NCI-H2227 treated with DMSO at 0.1 percent for 48 hours (cell line): ENCODE measurements around the gene ZNF48.

Source experiments
- DNase-seq: peaks from one replicate; lab custom pipeline; 2025; lab: John Stamatoyannopoulos, UW

The ZNF48 gene

GRCh38 chr16:30358990-30359870 lies 36.0 kb upstream of the ZNF48 start:
- DNase-seq = no peak

GRCh38 chr16:30359871-30360170 lies 35.4 kb upstream of the ZNF48 start:
- no peak for DNase-seq

- no peak for DNase-seq
Measured at GRCh38 chr16:30361180-30361579, 34.0 kb upstream of the ZNF48 start.

GRCh38 chr16:30365200-30365599 lies 30.0 kb upstream of the ZNF48 start:
- no peak for DNase-seq

GRCh38 chr16:30366511-30366910 lies 28.7 kb upstream of the ZNF48 start:
- DNase-seq = no peak

- DNase-seq = no peak
Measured at GRCh38 chr16:30367349-30368009, 27.7 kb upstream of the ZNF48 start.

- DNase-seq = peak; percentile 16
Measured at GRCh38 chr16:30368122-30368791, 27.0 kb upstream of the ZNF48 start.

- no peak for DNase-seq
Measured at GRCh38 chr16:30368792-30369090, 26.5 kb upstream of the ZNF48 start.

GRCh38 chr16:30369091-30369937 lies 25.9 kb upstream of the ZNF48 start:
- no peak for DNase-seq

GRCh38 chr16:30369938-30370455 lies 25.2 kb upstream of the ZNF48 start:
- no peak for DNase-seq

GRCh38 chr16:30370456-30371247 lies 24.6 kb upstream of the ZNF48 start, which contains the start of gene TBC1D10B:
Gene TBC1D10B, minus strand, starts transcription at chr16:30370494. Its CDS starts 311 bp downstream, at chr16:30370183.
- DNase-seq = peak; percentile 100

- DNase-seq = no peak
Measured at GRCh38 chr16:30371248-30371816, 23.9 kb upstream of the ZNF48 start.

GRCh38 chr16:30372038-30372712 lies 23.0 kb upstream of the ZNF48 start:
- no peak for DNase-seq

- DNase-seq = no peak
Measured at GRCh38 chr16:30372725-30373124, 22.5 kb upstream of the ZNF48 start.

GRCh38 chr16:30374538-30374937 lies 20.7 kb upstream of the ZNF48 start, which contains the start of gene MYL11:
Gene MYL11, plus strand, starts transcription at chr16:30374802. Its CDS starts 56 bp downstream, at chr16:30374858.
- DNase-seq = no peak

GRCh38 chr16:30375864-30376263 lies 19.4 kb upstream of the ZNF48 start:
- DNase-seq = no peak

GRCh38 chr16:30376461-30376902 lies 18.7 kb upstream of the ZNF48 start:
- no peak for DNase-seq

- no peak for DNase-seq
Measured at GRCh38 chr16:30377050-30377811, 18.0 kb upstream of the ZNF48 start.

- DNase-seq = peak; percentile 91
Measured at GRCh38 chr16:30377812-30378235, 17.4 kb upstream of the ZNF48 start.
